IPS-20b (cell line): ENCODE measurements around the gene NAALADL2.

Source experiments
- H3K27ac ChIP-seq: one replicate; pipeline ENCODE4 v1.5.1; 2013; ENCODE audit warnings: low read length
- H3K27me3 ChIP-seq: 2 replicates; pipeline ENCODE4 v1.6.1; 2013; ENCODE audit warnings: mild to moderate bottlenecking, low read length, inconsistent platforms; ENCODE audit not compliant: insufficient read depth
- H3K36me3 ChIP-seq: 2 replicates; pipeline ENCODE4 v1.6.1; 2013; ENCODE audit warnings: low read depth, mild to moderate bottlenecking, inconsistent platforms, low read length, moderate library complexity; ENCODE audit not compliant: insufficient read depth
- H3K4me1 ChIP-seq: 2 replicates; pipeline ENCODE4 v1.6.1; 2013; ENCODE audit warnings: mild to moderate bottlenecking, control low read depth, inconsistent platforms, low read length, moderate library complexity; ENCODE audit not compliant: insufficient read depth
- H3K4me3 ChIP-seq: 2 replicates; pipeline ENCODE4 v1.5.1; 2013; ENCODE audit warnings: mild to moderate bottlenecking, low read length, inconsistent platforms
- H3K9ac ChIP-seq: 2 replicates; pipeline ENCODE4 v1.6.1; 2013; ENCODE audit warnings: low read depth, mild to moderate bottlenecking, inconsistent platforms, low read length, moderate library complexity
- H3K9me3 ChIP-seq: 2 replicates; pipeline ENCODE4 v1.6.1; 2013; ENCODE audit warnings: mild to moderate bottlenecking, low read depth, low read length, inconsistent platforms; ENCODE audit not compliant: insufficient read depth

Gene NAALADL2

DNA sequence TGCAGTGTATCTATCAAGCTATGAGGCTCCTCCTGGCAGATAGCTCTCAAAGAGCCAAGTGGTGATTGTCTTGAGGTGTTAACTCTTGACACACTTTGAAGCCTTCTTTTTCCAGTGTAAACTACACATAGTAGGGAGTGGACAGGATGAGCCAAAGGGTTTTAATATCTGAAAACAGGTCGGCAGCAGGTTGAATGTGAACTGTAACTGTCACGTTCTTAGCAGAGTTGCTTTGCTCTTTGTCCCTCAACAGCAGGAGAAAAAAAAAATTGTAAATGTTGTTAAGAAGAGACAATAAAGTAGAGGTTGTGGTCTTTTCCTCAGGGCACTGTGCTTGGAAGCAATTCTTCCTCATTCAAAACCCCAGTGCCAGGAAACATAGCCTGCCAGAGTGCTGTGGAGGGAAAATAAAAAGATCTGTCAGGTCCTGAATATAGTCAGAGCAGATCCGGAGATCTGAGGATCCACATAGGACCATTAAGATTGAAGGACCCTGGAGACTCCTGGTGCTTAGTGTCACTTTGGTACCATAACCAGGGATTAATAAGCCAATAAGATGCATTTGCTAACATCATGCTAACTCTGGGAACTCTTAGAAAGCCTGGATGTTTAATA, 229.7 kb downstream of the NAALADL2 start:
- no peak overlapping the region for H3K9ac ChIP-seq

DNA sequence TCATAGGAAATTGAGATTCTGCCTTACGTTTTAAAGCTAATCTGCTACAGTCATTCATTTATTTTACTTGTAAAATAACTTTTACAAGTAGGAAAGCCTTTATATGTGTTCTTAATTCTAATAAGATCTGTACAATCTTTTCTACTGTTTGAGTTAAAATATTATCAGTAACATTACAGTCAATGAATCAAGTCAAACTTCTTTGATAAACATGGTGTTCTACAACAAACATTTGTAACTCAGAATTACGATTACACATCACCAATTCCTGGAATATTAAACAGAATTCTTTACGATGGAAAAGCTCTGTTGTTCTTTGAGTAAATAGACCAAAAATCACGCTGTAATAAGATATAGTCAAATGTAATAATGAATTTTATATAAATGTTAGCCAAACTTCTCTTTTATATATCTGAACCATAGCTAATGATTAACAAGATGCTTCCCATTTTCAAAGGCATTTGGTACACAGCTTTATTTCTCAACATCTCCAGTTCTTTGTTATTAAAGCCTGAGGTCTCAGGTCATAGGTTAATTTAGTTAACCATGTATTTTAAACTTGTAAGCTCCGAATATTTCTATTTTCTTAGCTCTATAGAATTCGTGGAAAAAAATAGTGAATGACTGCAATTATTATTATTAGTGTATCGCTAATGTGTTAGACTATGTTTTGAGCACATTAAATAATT, 232.4 kb downstream of the NAALADL2 start:
- Histone ChIP-seq H3K9me3 (no peaks in the 10 kb centered on the region), H3K4me3 (no peak overlapping the region), H3K4me1 (no peaks in the 10 kb centered on the region), H3K9ac (no peak overlapping the region), H3K27me3 (no peaks in the 10 kb centered on the region), H3K36me3 (no peaks in the 10 kb centered on the region), H3K27ac (no peak overlapping the region)

More for the DNA sequence above, 229.7 kb downstream of the NAALADL2 start:
- H3K27me3 ChIP-seq: no peaks in the 10 kb centered on the region
- no peak overlapping the region for H3K27ac ChIP-seq
- H3K4me3 ChIP-seq: no peak overlapping the region
- H3K36me3 ChIP-seq: no peaks in the 10 kb centered on the region
- no peaks in the 10 kb centered on the region for H3K9me3 ChIP-seq
- H3K4me1 ChIP-seq: no peaks in the 10 kb centered on the region

DNA sequence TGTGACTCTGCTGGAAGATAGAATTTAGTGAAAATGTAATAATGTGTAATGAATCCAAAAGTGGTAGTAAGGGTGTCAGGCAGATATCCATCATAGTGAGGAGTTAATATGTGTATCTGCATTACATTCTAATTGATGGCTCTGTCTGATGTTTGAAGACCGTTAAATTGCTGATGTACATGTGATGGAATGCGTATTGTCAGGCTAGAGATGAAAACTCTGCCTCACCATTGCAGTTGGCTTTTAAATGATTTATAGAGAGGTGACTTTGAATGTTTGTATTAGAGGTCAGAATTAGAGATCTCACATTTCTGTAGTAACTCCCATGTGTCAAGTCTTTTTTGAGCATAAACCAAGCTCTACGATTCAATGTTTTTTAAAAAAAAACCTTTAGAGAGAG, 234.6 kb downstream of the NAALADL2 start:
- Histone ChIP-seq H3K27me3 (no peaks in the 10 kb centered on the region), H3K9me3 (no peaks in the 10 kb centered on the region), H3K4me1 (no peaks in the 10 kb centered on the region), H3K9ac (no peak overlapping the region), H3K27ac (no peak overlapping the region), H3K36me3 (no peaks in the 10 kb centered on the region), H3K4me3 (no peak overlapping the region)

DNA sequence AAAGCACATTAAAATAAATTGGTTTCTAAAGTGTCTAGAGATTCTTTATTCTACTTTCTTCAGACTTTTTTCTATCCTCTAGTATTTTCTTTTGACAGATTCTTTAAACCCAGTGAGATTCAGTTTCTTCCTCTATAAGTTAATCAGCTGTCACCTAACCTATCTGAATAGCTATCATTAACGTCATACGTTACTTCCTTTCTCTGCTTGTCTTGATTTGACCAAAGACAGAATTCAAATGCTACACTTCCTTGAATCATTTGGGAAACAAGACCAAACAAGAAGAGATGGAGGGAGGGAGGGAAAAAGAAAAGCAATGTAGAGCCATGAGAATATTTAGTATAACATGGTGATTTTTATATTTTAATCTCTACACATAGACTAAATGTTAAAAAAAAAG, 235.2 kb downstream of the NAALADL2 start:
- Histone ChIP-seq H3K36me3 (no peaks in the 10 kb centered on the region), H3K9me3 (no peaks in the 10 kb centered on the region), H3K9ac (no peak overlapping the region), H3K4me3 (no peak overlapping the region), H3K27me3 (no peaks in the 10 kb centered on the region), H3K27ac (no peak overlapping the region), H3K4me1 (no peaks in the 10 kb centered on the region)

DNA sequence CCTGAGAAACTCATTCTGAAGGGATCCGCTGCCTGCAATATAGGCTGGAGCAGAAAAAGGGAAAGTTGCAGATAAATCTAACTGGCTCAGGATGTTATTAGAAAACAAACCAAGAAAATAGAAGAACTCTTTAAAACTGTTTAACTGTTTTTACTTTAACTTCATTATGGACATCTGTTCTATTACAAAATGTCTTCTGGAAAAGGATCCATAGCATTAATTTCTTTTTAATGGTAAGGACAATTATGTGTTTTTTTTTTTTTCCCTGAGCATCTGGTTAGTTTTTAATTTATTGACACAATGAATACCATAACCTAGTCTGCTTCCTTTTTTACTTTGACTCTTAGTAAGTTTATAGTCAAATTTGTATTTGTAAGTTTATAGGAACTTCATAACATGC, 239.5 kb downstream of the NAALADL2 start:
- Histone ChIP-seq H3K4me1 (no peaks in the 10 kb centered on the region), H3K9me3 (no peaks in the 10 kb centered on the region), H3K27ac (no peak overlapping the region), H3K9ac (no peak overlapping the region), H3K36me3 (no peaks in the 10 kb centered on the region), H3K27me3 (no peaks in the 10 kb centered on the region), H3K4me3 (no peak overlapping the region)

DNA sequence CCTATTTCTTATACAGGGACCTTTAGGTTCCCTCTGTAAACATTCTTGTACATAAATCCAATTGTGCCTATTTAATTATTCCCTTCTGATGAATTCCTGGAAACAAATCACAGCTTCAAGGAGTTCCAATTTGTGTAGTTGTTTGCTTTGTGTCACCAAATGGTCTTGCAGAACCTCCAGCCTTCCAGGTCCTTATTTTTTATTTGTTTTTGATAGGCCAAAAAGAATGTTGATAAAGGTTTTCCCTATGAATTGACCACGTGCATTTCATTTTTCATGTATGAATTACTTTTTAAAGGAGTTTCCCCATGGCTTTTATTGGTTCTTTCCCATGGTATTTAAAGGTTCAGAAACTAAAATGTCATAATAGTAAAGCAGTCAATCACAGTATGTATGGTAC, 243.0 kb downstream of the NAALADL2 start:
- Histone ChIP-seq H3K4me1 (no peaks in the 10 kb centered on the region), H3K9ac (no peak overlapping the region), H3K27me3 (no peaks in the 10 kb centered on the region), H3K4me3 (no peak overlapping the region), H3K27ac (no peak overlapping the region), H3K36me3 (no peaks in the 10 kb centered on the region), H3K9me3 (no peaks in the 10 kb centered on the region)

DNA sequence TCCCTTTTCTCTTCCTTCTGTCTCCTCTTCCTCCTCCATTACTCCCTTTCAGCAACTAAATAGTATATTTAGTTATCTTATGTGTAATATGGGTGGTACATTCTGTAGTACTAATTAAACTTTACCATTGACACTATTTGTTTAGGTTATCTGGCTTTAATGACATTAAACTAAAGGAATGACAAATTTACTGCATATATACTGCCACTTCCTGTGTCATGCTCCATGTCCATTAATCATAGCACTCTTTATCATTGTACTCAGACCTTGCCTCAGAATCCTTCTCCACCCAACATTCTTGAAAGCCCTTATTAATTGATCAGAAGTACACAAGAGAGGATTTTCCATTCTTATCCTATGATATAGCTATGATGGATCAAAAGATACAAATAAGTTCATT, 244.2 kb downstream of the NAALADL2 start:
- no peaks in the 10 kb centered on the region for H3K9me3 ChIP-seq
- H3K27ac ChIP-seq: no peak overlapping the region
- H3K9ac ChIP-seq: no peak overlapping the region
- no peaks in the 10 kb centered on the region for H3K36me3 ChIP-seq
- no peak overlapping the region for H3K4me3 ChIP-seq
- H3K4me1 ChIP-seq: no peaks in the 10 kb centered on the region
- no peaks in the 10 kb centered on the region for H3K27me3 ChIP-seq

DNA sequence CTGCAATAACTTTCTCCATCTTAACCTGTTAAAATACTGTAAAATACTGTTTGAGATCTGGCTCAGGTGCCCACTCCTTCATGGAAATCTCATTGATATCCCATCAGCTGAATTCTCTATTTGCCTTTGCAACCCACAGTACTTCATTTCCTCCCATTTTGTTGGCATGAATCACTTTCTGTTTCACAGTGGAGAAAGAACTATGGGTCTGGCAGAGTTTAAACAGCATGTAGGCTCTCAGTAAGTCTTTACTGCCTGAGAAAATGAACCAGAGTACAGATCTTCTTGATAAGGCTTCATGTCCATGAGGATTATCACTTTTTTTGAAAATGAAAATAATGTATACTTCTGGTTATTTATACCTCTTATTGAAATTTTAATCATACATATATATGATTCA, 245.9 kb downstream of the NAALADL2 start:
- no peak overlapping the region for H3K4me3 ChIP-seq
- no peak overlapping the region for H3K9ac ChIP-seq
- H3K27me3 ChIP-seq: no peaks in the 10 kb centered on the region
- H3K36me3 ChIP-seq: no peaks in the 10 kb centered on the region
- no peak overlapping the region for H3K27ac ChIP-seq
- no peaks in the 10 kb centered on the region for H3K4me1 ChIP-seq
- no peaks in the 10 kb centered on the region for H3K9me3 ChIP-seq

DNA sequence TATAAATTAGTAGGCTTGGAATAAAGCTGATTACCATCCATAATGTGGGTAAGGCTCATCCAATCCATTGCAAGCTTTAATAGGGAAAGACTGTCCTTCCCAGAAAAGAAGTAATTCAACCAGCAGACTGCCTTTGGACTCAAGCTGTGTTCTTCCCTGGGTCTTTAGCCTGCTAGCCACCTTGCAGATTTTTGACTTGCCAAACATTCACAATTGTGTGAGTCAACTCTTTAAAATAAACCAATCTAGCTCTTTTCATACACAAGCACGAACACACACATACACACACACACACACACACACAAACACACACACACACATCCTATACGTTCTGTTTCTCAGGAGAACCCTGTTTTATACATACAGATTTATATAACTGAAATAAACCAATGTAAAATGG, 248.1 kb downstream of the NAALADL2 start:
- H3K36me3 ChIP-seq: no peaks in the 10 kb centered on the region
- no peak overlapping the region for H3K27ac ChIP-seq
- H3K9me3 ChIP-seq: no peaks in the 10 kb centered on the region
- H3K4me3 ChIP-seq: no peak overlapping the region
- H3K4me1 ChIP-seq: no peaks in the 10 kb centered on the region
- H3K27me3 ChIP-seq: no peaks in the 10 kb centered on the region
- no peak overlapping the region for H3K9ac ChIP-seq

DNA sequence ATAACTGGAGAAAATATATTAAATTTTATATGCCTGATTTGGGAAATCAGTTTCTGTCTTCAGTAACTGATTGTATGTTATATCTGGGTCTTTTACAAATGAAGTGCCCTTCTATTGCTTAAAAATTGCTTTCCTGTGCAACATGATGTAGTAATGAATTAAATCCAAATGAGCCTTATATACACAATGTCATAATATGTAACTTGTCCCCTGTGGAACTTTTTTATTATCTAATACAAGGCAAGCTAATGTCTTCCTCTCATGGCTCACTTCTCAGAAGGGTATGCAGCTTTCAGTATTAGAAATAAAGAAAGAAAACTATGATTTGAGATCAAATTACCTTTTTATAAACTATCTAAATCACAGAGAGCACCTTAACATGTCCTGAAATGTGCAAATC, 248.9 kb downstream of the NAALADL2 start:
- Histone ChIP-seq H3K27ac (no peak overlapping the region), H3K4me1 (no peaks in the 10 kb centered on the region), H3K27me3 (no peaks in the 10 kb centered on the region), H3K9me3 (no peaks in the 10 kb centered on the region), H3K4me3 (no peak overlapping the region), H3K9ac (no peak overlapping the region), H3K36me3 (no peaks in the 10 kb centered on the region)

DNA sequence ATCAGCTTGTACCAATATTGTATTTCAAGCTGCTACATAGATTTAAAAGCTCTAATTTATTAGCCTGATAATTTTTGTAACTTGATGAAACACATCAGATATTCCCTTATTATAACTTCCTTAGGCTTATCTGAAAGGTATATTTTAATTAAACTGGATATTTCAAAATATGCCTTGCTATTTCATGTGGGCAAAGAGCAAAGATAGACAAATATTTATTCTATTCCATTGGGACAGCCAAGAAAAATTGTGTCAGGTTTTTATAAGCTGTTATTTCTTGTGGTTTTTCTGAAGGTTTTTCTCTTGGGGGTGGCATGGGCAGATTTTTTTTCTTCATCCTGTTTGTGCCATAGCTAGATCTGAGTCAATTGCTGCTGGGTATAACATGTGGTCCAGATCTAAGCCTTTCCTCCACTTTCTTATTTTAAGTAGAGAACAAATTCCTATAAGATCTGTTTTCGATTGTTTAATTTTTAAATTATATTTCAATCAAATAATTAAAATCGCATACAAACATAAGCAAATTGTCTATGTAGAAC, 249.5 kb downstream of the NAALADL2 start:
- Histone ChIP-seq H3K27me3 (no peaks in the 10 kb centered on the region), H3K4me1 (no peaks in the 10 kb centered on the region), H3K9me3 (no peaks in the 10 kb centered on the region), H3K4me3 (no peak overlapping the region), H3K27ac (no peak overlapping the region), H3K9ac (no peak overlapping the region), H3K36me3 (no peaks in the 10 kb centered on the region)

DNA sequence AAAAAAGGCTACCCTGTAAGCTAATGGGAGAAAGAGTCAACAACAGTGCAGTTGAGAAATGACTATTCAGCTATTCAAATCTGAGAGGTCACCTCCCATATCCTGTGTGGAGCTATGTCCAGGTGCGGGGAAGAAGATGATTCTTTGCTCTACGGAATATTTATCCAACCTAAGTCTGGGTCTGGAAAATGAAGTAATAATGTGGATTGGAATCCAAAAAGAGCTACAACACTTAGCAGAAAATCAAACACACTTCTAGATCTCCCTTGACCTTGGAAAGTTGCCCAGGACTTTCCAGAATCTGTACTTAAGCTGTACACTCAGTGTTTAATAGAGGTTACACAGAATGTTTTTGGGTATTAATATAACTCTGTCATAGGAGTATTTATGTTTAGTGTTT, 251.9 kb downstream of the NAALADL2 start:
- Histone ChIP-seq H3K9ac (no peak overlapping the region), H3K4me1 (no peaks in the 10 kb centered on the region), H3K36me3 (no peaks in the 10 kb centered on the region), H3K27me3 (no peaks in the 10 kb centered on the region), H3K9me3 (no peaks in the 10 kb centered on the region), H3K4me3 (no peak overlapping the region), H3K27ac (no peak overlapping the region)
